ENCODE measurements around the gene SH3BP5. TPM values are rescaled to one million over a fixed set of nuclear protein-coding genes. Genes with fewer than 3 reads are reported as not detected.

Gene SH3BP5
- total RNA-seq, 4 donors from 2014 or later = 60.2 to 90.4 (median 82.0) TPM

GRCh38 chr3:15276028-15276724, 56.2 kb downstream of the SH3BP5 start:
- no peak for DNase-seq

GRCh38 chr3:15273227-15273626, 59.2 kb downstream of the SH3BP5 start:
- Histone ChIP-seq H3K4me3 (replicated peaks in 1 of 3) (no peak overlapping the region), H3K36me3 (peaks cover 0 to 2% of the 10 kb centered on the region in 2 donors), H3K27ac (peak overlapping the region in 1 of 3 donors; percentile 36), H3K9me3 (no peaks in the 10 kb centered on the region), H3K4me1 (peaks cover 8 to 35% of the 10 kb centered on the region in 2 donors), H3K27me3 (no peaks in the 10 kb centered on the region)
- 76 to 85% methylated on average over 5 of the region's 5 CpGs for WGBS, 2 donors
- no peak for DNase-seq
- TF ChIP-seq CTCF (IDR thresholded peaks at IDR 0.05) = no peak
- TF ChIP-seq POLR2A (IDR thresholded peaks at IDR 0.05) = no peak
- intact Hi-C loops (cut with DNase I) = no loop called here

More at GRCh38 chr3:15276028-15276724, 56.2 kb downstream of the SH3BP5 start:
- H3K36me3 ChIP-seq = no peaks in the 10 kb centered on the region
- TF ChIP-seq POLR2A (IDR thresholded peaks at IDR 0.05) (no peak), CTCF (IDR thresholded peaks at IDR 0.05) (no peak)
- no peak overlapping the region for H3K27ac ChIP-seq
- no peaks in the 10 kb centered on the region for H3K27me3 ChIP-seq
- intact Hi-C loops (cut with DNase I) = no loop called here
- WGBS, 2 donors = 90 to 96% methylated on average over 5 to 11 of the region's 11 CpGs
- no peak overlapping the region for H3K4me3 ChIP-seq (replicated peaks in 1 of 3)
- H3K4me1 ChIP-seq = peaks cover 0 to 21% of the 10 kb centered on the region in 2 donors
- H3K9me3 ChIP-seq = no peaks in the 10 kb centered on the region

- intact Hi-C loops (cut with DNase I) = no loop called here
- peaks cover 0 to 2% of the 10 kb centered on the region in 2 donors for H3K36me3 ChIP-seq
- no peak for DNase-seq
- no peak overlapping the region for H3K4me3 ChIP-seq (replicated peaks in 1 of 3)
- 82 to 88% methylated on average over 7 of the region's 7 CpGs for WGBS, 2 donors
- no peaks in the 10 kb centered on the region for H3K27me3 ChIP-seq
- TF ChIP-seq CTCF (IDR thresholded peaks at IDR 0.05) (no peak), POLR2A (IDR thresholded peaks at IDR 0.05) (no peak)
- H3K27ac ChIP-seq = peak overlapping the region in 2 of 3 donors; percentile 22 to 36
- no peaks in the 10 kb centered on the region for H3K9me3 ChIP-seq
- H3K4me1 ChIP-seq = peaks cover 10 to 34% of the 10 kb centered on the region in 2 donors
Measured at GRCh38 chr3:15272426-15273196, 59.8 kb downstream of the SH3BP5 start.

GRCh38 chr3:15271785-15272381, 60.5 kb downstream of the SH3BP5 start:
- DNase-seq = no peak
- intact Hi-C loops (cut with DNase I) = no loop called here
- peaks cover 10 to 37% of the 10 kb centered on the region in 2 donors for H3K4me1 ChIP-seq

More at GRCh38 chr3:15271785-15272381, 60.5 kb downstream of the SH3BP5 start:
- Histone ChIP-seq H3K4me3 (replicated peaks in 1 of 3) (no peak overlapping the region), H3K9me3 (no peaks in the 10 kb centered on the region), H3K36me3 (peaks cover 0 to 2% of the 10 kb centered on the region in 2 donors), H3K27me3 (no peaks in the 10 kb centered on the region), H3K27ac (peak overlapping the region in 2 of 3 donors; percentile 22 to 36)
- 75 to 81% methylated on average over 14 of the region's 14 CpGs for WGBS, 2 donors
- TF ChIP-seq POLR2A (IDR thresholded peaks at IDR 0.05) (no peak), CTCF (IDR thresholded peaks at IDR 0.05) (no peak)

Measured in thyroid gland (tissue), 4 donors.